Erythroblast (primary cell): ENCODE measurements around the gene CDCA4.

Experiments used
- GATA1 ChIP-seq: IDR thresholded peaks from 2 replicates; pipeline ENCODE4 v1.6.1; 2011; ENCODE audit warnings: low read depth, mild to moderate bottlenecking, control low read depth, low read length, moderate library complexity
- POLR2A ChIP-seq: IDR thresholded peaks from 2 replicates; pipeline ENCODE4 v1.6.1; 2011; ENCODE audit warnings: mild to moderate bottlenecking, low read length

- TF ChIP-seq POLR2A (no peak), GATA1 (no peak)
Observed at GRCh38 chr14:105043641-105044040, 22.8 kb upstream of the CDCA4 start.
